SK-N-SH (cell line): ENCODE measurements around the gene SHROOM1. TPM values are rescaled to one million over a fixed set of nuclear protein-coding genes. Genes with fewer than 3 reads are reported as not detected.

Source experiments
- CTCF ChIA-PET: fragments of 300-600, 350-600 bp; formaldehyde crosslinking; extraction: SDS; loops from one replicate; lab custom pipeline; 2021; lab: Yijun Ruan, JAX
- POLR2A ChIA-PET: fragments of 350-600 bp; sonication (Branson Sonifier 250); formaldehyde crosslinking; extraction: SDS; loops from one replicate; lab custom pipeline; 2020; ENCODE audit warnings: antibody characterized with exemption, inconsistent platforms; lab: Yijun Ruan, JAX
- DNase-seq: peaks from one replicate; pipeline ENCODE4 v3.0.0; 2012
- H2AFZ ChIP-seq: fragments of 200-600 bp; sonication (generic); 2 replicates; pipeline ENCODE4 v1.8.1; 2016; ENCODE audit warnings: antibody characterized with exemption, mild to moderate bottlenecking, low read depth
- H3F3A ChIP-seq: fragments of 200-600 bp; sonication (generic); replicated peaks from 2 replicates; pipeline ENCODE3; 2016; ENCODE audit warnings: antibody characterized with exemption, mild to moderate bottlenecking; ENCODE audit not compliant: insufficient read depth
- H3K27ac ChIP-seq, 2 experiments: fragments of 200-500 bp in 1 of 2; fragments of 200-600 bp in 1 of 2; sonication (Bioruptor generic) in 1 of 2; sonication (generic), shearing (Covaris generic) in 1 of 2; 2 replicates each; pipeline versions ENCODE4 v1.5.1 to v1.6.1; 2014 to 2016; ENCODE audit warnings: low read depth in 2 of 2, inconsistent platforms in 1 of 2, low read length in 1 of 2, mild to moderate bottlenecking in 1 of 2, mixed read lengths in 1 of 2
- H3K27me3 ChIP-seq: fragments of 200-600 bp; sonication (generic), shearing (Covaris generic); 2 replicates; pipeline ENCODE4 v1.6.1; 2016; ENCODE audit warnings: mixed run types; ENCODE audit not compliant: insufficient read depth
- H3K36me3 ChIP-seq, 2 experiments: fragments of 200-500 bp in 1 of 2; fragments of 200-600 bp in 1 of 2; sonication (Bioruptor generic) in 1 of 2; sonication (generic) in 1 of 2; replicated peaks in 1 of 2; 2 replicates each; pipeline versions ENCODE3 to v1.5.1; 2014 to 2016; ENCODE audit warnings: low read length in 1 of 2, mild to moderate bottlenecking in 1 of 2; ENCODE audit not compliant: insufficient read depth in 2 of 2, control insufficient read depth in 1 of 2
- H3K4me1 ChIP-seq, 2 experiments: fragments of 200-500 bp in 1 of 2; fragments of 200-600 bp in 1 of 2; sonication (Bioruptor generic) in 1 of 2; sonication (generic), shearing (Covaris generic) in 1 of 2; 2 replicates each; pipeline versions ENCODE4 v1.5.1 to v1.6.1; 2014 to 2016; ENCODE audit warnings: low read depth in 1 of 2, low read length in 1 of 2, mixed run types in 1 of 2; ENCODE audit not compliant: insufficient read depth in 2 of 2, control insufficient read depth in 1 of 2
- H3K4me2 ChIP-seq: fragments of 200-600 bp; sonication (generic), shearing (Covaris generic); 2 replicates; pipeline ENCODE4 v1.6.1; 2017; ENCODE audit warnings: mixed run types
- H3K4me3 ChIP-seq, 2 experiments: fragments of 200-500 bp in 1 of 2; fragments of 200-600 bp in 1 of 2; sonication (Bioruptor generic) in 1 of 2; sonication (generic), shearing (Covaris generic) in 1 of 2; 2 replicates each; pipeline versions ENCODE4 v1.5.1 to v1.8.1; 2014 to 2016; ENCODE audit warnings: low read depth in 2 of 2, inconsistent platforms in 1 of 2, low read length in 1 of 2, mild to moderate bottlenecking in 1 of 2, mixed read lengths in 1 of 2, moderate library complexity in 1 of 2
- H3K79me2 ChIP-seq: fragments of 200-600 bp; sonication (generic); 2 replicates; pipeline ENCODE4 v1.8.1; 2017; ENCODE audit warnings: mild to moderate bottlenecking; ENCODE audit not compliant: insufficient read depth
- H3K9ac ChIP-seq: fragments of 200-600 bp; sonication (generic); 2 replicates; pipeline ENCODE4 v1.6.1; 2017; ENCODE audit warnings: mixed run types
- H3K9me2 ChIP-seq: fragments of 200-600 bp; sonication (generic); 2 replicates; pipeline ENCODE4 v1.6.1; 2017; ENCODE audit warnings: mixed run types
- H3K9me3 ChIP-seq: fragments of 200-600 bp; sonication (generic); 2 replicates; pipeline ENCODE4 v1.6.1; 2017; ENCODE audit warnings: mixed run types, mild to moderate bottlenecking, moderate library complexity
- H4K20me1 ChIP-seq: fragments of 200-600 bp; sonication (generic); 2 replicates; pipeline ENCODE4 v1.6.1; 2017; ENCODE audit warnings: mild to moderate bottlenecking, mixed run types; ENCODE audit not compliant: insufficient read depth
- ELF1 ChIP-seq: IDR thresholded peaks from 2 replicates; pipeline ENCODE4 v1.4.0; 2012
- FOXJ3 ChIP-seq: sonication (generic); formaldehyde crosslinking; IDR thresholded peaks from 2 replicates; pipeline ENCODE4 v1.5.1; 2020; ENCODE audit warnings: mild to moderate bottlenecking, missing genetic modification reagents
- FOXM1 ChIP-seq: IDR thresholded peaks from 2 replicates; pipeline ENCODE4 v1.4.0; 2012; ENCODE audit warnings: low read depth, mild to moderate bottlenecking
- GATA2 ChIP-seq: sonication (generic); formaldehyde crosslinking; IDR thresholded peaks from 2 replicates; pipeline ENCODE4 v1.5.0; 2020; ENCODE audit warnings: mild to moderate bottlenecking, missing genetic modification reagents
- MEF2A ChIP-seq: IDR thresholded peaks from 2 replicates; pipeline ENCODE4 v1.4.0; 2012; ENCODE audit warnings: low read depth, borderline replicate concordance
- MXI1 ChIP-seq: IDR thresholded peaks from 2 replicates; pipeline ENCODE4 v1.6.1; 2012; ENCODE audit warnings: mild to moderate bottlenecking, low read depth, low read length, improper control_type of control experiment
- NRF1 ChIP-seq: IDR thresholded peaks from 2 replicates; pipeline ENCODE4 v1.6.1; 2012; ENCODE audit warnings: low read depth, mild to moderate bottlenecking, low read length
- POLR2AphosphoS5 ChIP-seq: IDR thresholded peaks from 2 replicates; pipeline ENCODE4 v1.6.1; 2012; ENCODE audit warnings: low read depth, low read length
- RCOR1 ChIP-seq: fragments of 150-350 bp; IDR thresholded peaks from 2 replicates; pipeline ENCODE4 v1.6.1; 2017; ENCODE audit warnings: antibody characterized with exemption, low read length
- SMC3 ChIP-seq: IDR thresholded peaks from 2 replicates; pipeline ENCODE4 v1.6.1; 2012; ENCODE audit warnings: low read depth, low read length, improper control_type of control experiment
- TCF12 ChIP-seq: IDR thresholded peaks from 2 replicates; pipeline ENCODE4 v1.4.0; 2012
- WGBS: methylation state at CpG from one replicate; pipeline ENCODE4 v1.1.6; 2017; ENCODE audit warnings: low lambda C conversion rate; 5-methylcytosine and 5-hydroxymethylcytosine counted together
- polyA plus RNA-seq, 3 experiments: library from polyadenylated mRNA; depleted of rRNA; stranded (reverse); fragments of >200 nt; gene quantifications; 2 replicates each; pipeline ENCODE4 v1.2.3, GENCODE V29; 2012
- TF ChIP-seq, protein P1 (sequence below): fragments of 200-600 bp; sonication (generic); IDR thresholded peaks from 2 replicates; pipeline ENCODE4 v1.6.1; 2017; ENCODE audit warnings: antibody characterized with exemption, mild to moderate bottlenecking, moderate library complexity
- TF ChIP-seq, protein P2 (sequence below): IDR thresholded peaks from 2 replicates; pipeline ENCODE4; 2012

The SHROOM1 gene
- polyA plus RNA-seq, 1 of the 3 experiments (the other 2 are of a cell fraction), result 3.8 TPM

DNA sequence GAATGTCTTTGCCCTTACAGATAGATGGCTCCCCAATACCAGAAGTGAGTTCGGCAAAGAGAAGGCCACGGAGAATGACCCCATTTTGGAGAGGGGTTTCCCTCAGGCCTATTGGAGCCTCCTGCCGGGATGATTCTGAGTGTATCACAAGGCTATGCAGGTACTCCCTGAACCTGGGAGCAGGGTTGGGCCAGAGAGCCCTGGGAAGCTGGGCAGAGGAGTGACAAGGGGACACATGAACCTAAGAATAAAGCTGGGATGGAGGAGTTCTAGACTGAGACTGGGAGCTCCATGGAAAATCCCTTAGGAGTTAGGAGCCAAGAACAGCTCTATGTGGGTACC, 43.5 kb upstream of the SHROOM1 start:
- Histone ChIP-seq H3K4me1 (peaks cover 0 to 4% of the 10 kb centered on the region in 2 experiments; a peak in 1 of 4 replicates), H3K36me3 (peaks cover 49 to 85% of the 10 kb centered on the region in 2 experiments), H3K4me3 (no peak overlapping the region), H3K9me3 (no peaks in the 10 kb centered on the region), H3K27me3 (no peaks in the 10 kb centered on the region), H3K4me2 (no peak overlapping the region), H3K79me2 (no peaks in the 10 kb centered on the region; the same call in 1 of the 2 replicates), H3F3A (peaks cover 16% of the 10 kb centered on the region), H3K27ac (no peak overlapping the region), H3K9ac (no peak overlapping the region), H2AFZ (no peak overlapping the region), H3K9me2 (no peaks in the 10 kb centered on the region), H4K20me1 (0 out of 2 replicates have a peak, but pooled peaks cover 3% of the 10 kb centered on the region)
- DNase-seq, result no peak
- TF ChIP-seq TCF12 (no peak), POLR2AphosphoS5 (no peak), SMC3 (no peak), FOXM1 (no peak), NRF1 (no peak), ELF1 (no peak), MEF2A (no peak)
- TF ChIP-seq, protein P1, sequence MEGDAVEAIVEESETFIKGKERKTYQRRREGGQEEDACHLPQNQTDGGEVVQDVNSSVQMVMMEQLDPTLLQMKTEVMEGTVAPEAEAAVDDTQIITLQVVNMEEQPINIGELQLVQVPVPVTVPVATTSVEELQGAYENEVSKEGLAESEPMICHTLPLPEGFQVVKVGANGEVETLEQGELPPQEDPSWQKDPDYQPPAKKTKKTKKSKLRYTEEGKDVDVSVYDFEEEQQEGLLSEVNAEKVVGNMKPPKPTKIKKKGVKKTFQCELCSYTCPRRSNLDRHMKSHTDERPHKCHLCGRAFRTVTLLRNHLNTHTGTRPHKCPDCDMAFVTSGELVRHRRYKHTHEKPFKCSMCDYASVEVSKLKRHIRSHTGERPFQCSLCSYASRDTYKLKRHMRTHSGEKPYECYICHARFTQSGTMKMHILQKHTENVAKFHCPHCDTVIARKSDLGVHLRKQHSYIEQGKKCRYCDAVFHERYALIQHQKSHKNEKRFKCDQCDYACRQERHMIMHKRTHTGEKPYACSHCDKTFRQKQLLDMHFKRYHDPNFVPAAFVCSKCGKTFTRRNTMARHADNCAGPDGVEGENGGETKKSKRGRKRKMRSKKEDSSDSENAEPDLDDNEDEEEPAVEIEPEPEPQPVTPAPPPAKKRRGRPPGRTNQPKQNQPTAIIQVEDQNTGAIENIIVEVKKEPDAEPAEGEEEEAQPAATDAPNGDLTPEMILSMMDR, result no peak
- TF ChIP-seq, protein P2, sequence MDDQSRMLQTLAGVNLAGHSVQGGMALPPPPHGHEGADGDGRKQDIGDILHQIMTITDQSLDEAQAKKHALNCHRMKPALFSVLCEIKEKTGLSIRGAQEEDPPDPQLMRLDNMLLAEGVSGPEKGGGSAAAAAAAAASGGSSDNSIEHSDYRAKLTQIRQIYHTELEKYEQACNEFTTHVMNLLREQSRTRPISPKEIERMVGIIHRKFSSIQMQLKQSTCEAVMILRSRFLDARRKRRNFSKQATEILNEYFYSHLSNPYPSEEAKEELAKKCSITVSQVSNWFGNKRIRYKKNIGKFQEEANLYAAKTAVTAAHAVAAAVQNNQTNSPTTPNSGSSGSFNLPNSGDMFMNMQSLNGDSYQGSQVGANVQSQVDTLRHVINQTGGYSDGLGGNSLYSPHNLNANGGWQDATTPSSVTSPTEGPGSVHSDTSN, result no peak
- WGBS, result 96% methylated on average over 3 of the region's 3 CpGs
- ChIA-PET POLR2A (no interaction called here), CTCF (interaction anchor here (1.5 to 1.6 kb wide), 2 partner anchors 10 to 45 kb away, joined by 4 to 8 read pairs; no protein-coding TSS in a partner anchor)

DNA sequence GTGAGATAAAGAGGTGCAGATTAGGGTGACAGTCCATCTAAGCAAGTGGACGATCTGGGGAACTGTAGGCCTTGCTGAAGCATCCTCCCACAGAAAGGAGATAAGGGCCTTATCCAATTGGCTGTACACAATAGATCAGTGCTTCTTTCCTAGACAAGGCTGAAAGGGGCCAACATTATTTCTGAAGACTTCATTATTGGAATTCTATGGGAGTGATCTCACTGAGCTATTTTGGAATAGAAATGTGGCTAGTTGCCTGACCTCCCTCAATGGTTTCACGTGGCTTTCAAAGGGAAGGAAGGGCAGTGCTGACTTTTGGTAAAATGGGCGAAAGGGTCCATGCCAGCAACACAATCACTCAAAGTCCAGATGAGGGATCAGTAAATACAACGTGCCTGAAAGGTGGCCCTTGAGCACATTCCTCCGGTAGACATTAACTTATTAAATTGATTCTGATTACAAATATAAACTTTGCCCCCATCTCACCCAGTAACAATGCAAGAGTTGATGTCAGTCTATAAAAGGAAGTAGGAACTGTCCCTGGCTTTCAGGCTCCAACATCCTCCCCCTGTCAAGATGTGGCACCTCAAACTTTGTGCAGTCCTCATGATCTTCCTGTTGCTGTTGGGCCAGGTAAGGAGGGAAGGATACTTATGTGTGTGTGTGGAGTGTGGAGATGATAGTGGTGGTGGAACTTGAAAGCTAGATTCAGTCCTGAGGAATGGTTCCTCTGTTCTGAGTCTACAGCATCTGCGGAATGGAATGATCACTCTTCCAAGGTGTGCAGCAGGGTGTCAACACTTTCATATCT, 42.9 kb upstream of the SHROOM1 start, which contains the start of gene LEAP2:
TSS of gene LEAP2 (plus strand) at position 550 of the 811 bp plus-strand sequence. CDS start at position 577, 27 bp downstream.
- no peaks in the 10 kb centered on the region for H3K9me2 ChIP-seq
- ChIA-PET CTCF (interaction anchor here (1.3 to 11.1 kb wide), 4 partner anchors 10 to 44 kb away, joined by 4 to 75 read pairs (median 6); partner anchors contain the start of gene SHROOM1), POLR2A (no interaction called here)
- H3F3A ChIP-seq, result peaks cover 17% of the 10 kb centered on the region
- peaks cover 0 to 4% of the 10 kb centered on the region in 2 experiments; a peak in 1 of 4 replicates for H3K4me1 ChIP-seq
- no peak within 1 kb of the TSS for H2AFZ ChIP-seq
- H3K9me3 ChIP-seq, result no peaks in the 10 kb centered on the region
- H3K79me2 ChIP-seq, result peaks cover under 1% of the 10 kb centered on the region; the same call in 1 of the 2 replicates
- TF ChIP-seq GATA2 (no peak), FOXJ3 (CRISPR knock-in tag) (no peak), RCOR1 (no peak), MXI1 (no peak)
- DNase-seq, result no peak
- H3K27me3 ChIP-seq, result no peaks in the 10 kb centered on the region
- no peak within 1 kb of the TSS for H3K9ac ChIP-seq
- peaks cover 49 to 85% of the 10 kb centered on the region in 2 experiments for H3K36me3 ChIP-seq
- 0 out of 2 replicates have a peak, but pooled peaks cover 3% of the 10 kb centered on the region for H4K20me1 ChIP-seq
- H3K27ac ChIP-seq, result no peak within 1 kb of the TSS
- H3K4me3 ChIP-seq, result no peak within 1 kb of the TSS
- H3K4me2 ChIP-seq, result no peak within 1 kb of the TSS
- 78% methylated on average over 6 of the region's 6 CpGs for WGBS
